Fibroblast of lung (primary cell): ENCODE results near the gene ENO4.

Source experiments
- EZH2 ChIP-seq: IDR thresholded peaks from 2 replicates; pipeline ENCODE4 v1.5.1; 2012; ENCODE audit warnings: low read length, control low read depth, mild to moderate bottlenecking; ENCODE audit errors: missing control alignments
- TF ChIP-seq, protein P1 (sequence below), 2 donors: IDR thresholded peaks in 1 of 2; conservative IDR thresholded peaks in 1 of 2; 1 replicate in 1 of 2; 2 replicates in 1 of 2; pipeline ENCODE4 v1.5.1; 2011 to 2012; ENCODE audit warnings: low read length in 2 of 2, control low read depth in 1 of 2, inconsistent platforms in 1 of 2, low read depth in 1 of 2, mild to moderate bottlenecking in 1 of 2

DNA sequence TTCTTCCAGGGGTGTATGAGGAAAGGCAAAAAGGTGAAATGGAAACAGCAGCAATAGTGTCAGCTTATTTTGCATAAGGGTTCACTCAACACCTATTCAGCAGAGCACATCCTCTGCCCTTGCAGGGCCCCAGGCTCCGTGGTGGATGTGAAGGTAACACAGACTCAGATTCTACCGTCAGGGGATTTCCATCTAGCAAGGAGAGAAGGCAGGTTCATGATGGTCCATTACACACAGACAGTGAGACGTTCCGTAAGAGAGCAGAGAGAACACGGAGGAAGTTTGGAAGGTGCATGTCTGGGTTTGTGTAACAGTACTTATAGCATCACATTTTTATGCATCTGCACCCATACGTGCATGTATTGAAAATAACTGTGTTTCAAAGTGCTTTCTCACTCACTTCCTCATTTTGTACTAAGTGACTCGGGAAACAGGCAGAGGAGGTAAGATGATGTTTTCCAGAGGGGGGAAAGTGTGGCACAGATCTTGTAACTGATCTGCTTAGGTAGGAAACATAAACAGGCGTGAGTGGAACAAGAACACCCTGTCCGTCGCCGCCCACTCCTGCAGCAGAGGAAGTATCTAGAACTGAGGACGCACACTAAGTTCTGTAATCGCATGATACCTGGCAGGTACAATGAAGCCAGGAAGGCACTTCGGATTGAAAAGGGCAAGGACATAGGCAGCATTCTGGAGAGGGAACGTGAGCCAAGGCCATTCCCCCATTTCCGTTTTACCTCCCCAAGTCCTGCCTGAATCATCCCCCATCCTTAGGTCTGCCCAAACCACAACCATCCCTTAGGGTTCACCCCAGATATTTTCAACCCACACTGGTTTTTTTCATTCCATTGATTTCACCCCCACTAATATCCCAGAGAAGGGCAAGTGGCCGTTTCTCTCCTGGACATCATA, 1.0 kb upstream of the ENO4 start:
- no peak for TF ChIP-seq EZH2
- TF ChIP-seq, protein P1, sequence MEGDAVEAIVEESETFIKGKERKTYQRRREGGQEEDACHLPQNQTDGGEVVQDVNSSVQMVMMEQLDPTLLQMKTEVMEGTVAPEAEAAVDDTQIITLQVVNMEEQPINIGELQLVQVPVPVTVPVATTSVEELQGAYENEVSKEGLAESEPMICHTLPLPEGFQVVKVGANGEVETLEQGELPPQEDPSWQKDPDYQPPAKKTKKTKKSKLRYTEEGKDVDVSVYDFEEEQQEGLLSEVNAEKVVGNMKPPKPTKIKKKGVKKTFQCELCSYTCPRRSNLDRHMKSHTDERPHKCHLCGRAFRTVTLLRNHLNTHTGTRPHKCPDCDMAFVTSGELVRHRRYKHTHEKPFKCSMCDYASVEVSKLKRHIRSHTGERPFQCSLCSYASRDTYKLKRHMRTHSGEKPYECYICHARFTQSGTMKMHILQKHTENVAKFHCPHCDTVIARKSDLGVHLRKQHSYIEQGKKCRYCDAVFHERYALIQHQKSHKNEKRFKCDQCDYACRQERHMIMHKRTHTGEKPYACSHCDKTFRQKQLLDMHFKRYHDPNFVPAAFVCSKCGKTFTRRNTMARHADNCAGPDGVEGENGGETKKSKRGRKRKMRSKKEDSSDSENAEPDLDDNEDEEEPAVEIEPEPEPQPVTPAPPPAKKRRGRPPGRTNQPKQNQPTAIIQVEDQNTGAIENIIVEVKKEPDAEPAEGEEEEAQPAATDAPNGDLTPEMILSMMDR (conservative IDR thresholded peaks at IDR 0.05 in 1 of 2, IDR thresholded peaks at IDR 0.05 in 1 of 2; ENCODE audit: low read depth in 1 of 2, low read length in 2 of 2) = no peak
